Pancreas (tissue), 10 donors: Measurements from ENCODE around the gene TARBP1. TPM values are rescaled to one million over a fixed set of nuclear protein-coding genes. Genes with fewer than 3 reads are reported as not detected.
A peak's percentile ranks its signal among the peaks of the same experiment; 100 is the strongest.
"Not testable (repeated sequence)": the region's sequence is repeated elsewhere in the genome, so short reads cannot be mapped to it uniquely, and the experiment has no call there.

ENCODE experiments used
- ATAC-seq, 4 donors: fragments of 200-7000 bp; cut with Tn5 transposase; one replicate each; pipeline versions ENCODE4 v1.8.0 to v1.9.1; 2020; ENCODE audit warnings: mild to moderate bottlenecking in 4 of 4, moderate library complexity in 4 of 4
- DNase-seq, 6 donors: peaks; one replicate each; pipeline ENCODE4 v3.0.0-alpha.2; 2020
- FAIRE-seq: peaks from 2 replicates; lab custom pipeline; 2012; peaks lifted over from hg19 to GRCh38; lab: Jason Lieb, UNC
- H3K27ac ChIP-seq, 4 donors: fragments of 200-600 bp; sonication (generic); 1 replicate in 3 of 4; 2 replicates in 1 of 4; pipeline versions ENCODE4 v1.5.0 to v1.8.0; 2020
- H3K27me3 ChIP-seq, 4 donors: fragments of 200-600 bp; one replicate each; pipeline ENCODE4 v1.8.0; 2021
- H3K36me3 ChIP-seq, 3 donors: fragments of 200-600 bp; sonication (generic) in 1 of 3; one replicate each; pipeline versions ENCODE4 v1.5.0 to v1.8.0; 2020 to 2021
- H3K4me1 ChIP-seq, 3 donors: fragments of 200-600 bp; one replicate each; pipeline ENCODE4 v1.8.0; 2021
- H3K4me3 ChIP-seq, 4 donors: fragments of 200-600 bp; sonication (generic) in 2 of 4; one replicate each; pipeline versions ENCODE4 v1.5.0 to v1.8.0; 2020 to 2021
- H3K9me3 ChIP-seq, 4 donors: fragments of 200-600 bp; one replicate each; pipeline ENCODE4 v1.8.0; 2021
- WGBS, 2 donors: extraction: QIAGEN DNeasy Blood & Tissue Kit; methylation state at CpG; one replicate each; pipeline ENCODE4 v1.1.7; 2013; 5-methylcytosine and 5-hydroxymethylcytosine counted together
- intact Hi-C, 3 donors: fragments of 100-400 bp; cut with DNase I; formaldehyde crosslinking; loops; one replicate each; pipeline versions ENCODE4 v1.11.1 to v1.14.2; 2022
- polyA plus RNA-seq, 2 donors: library from polyadenylated mRNA; stranded (reverse); fragments of 200-250 nt; gene quantifications; one replicate each; pipeline ENCODE4 v1.2.3, GENCODE V29; 2013
- total RNA-seq, 6 donors: library from RNA; stranded (reverse); fragmentation: NEBNext Ultra II Directional in 4 of 6; extraction: Animal tissue kit (Norgen Biotek cat#: 25700) in 4 of 6; gene quantifications; one replicate each; pipeline versions ENCODE4 v1.2.1 to v1.2.4, GENCODE V29; 2021 to 2023
- TF ChIP-seq, protein P1 (sequence below), 4 donors: fragments of 200-600 bp; sonication (generic) in 3 of 4; IDR thresholded peaks; one replicate each; pipeline versions ENCODE4 v1.5.0 to v1.8.0; 2021; ENCODE audit warnings: antibody characterized with exemption in 4 of 4
- donor health status: healthy with polysubstance abuse.
- donor health status: DM: no; HTN: no; CAD: no; lungs with moderate emphysema.
- donor health status: DM: no; HTN: no; CAD: no.
- donor health status: control.
- donor health status: control.
- donor health status: Bipolar disorder and iron deficiency.
- donor health status: DM: yes; HTN: yes; CAD: no.
- donor health status: DM: no; HTN: no; CAD: no.
- donor health status: DM: no; HTN: no; CAD: no.
- donor health status: DM: yes; HTN: yes; CAD: no.

TARBP1 gene
- total and polyA plus RNA-seq, 8 donors, result 11.0 to 52.2 (median 14.4) TPM

DNA sequence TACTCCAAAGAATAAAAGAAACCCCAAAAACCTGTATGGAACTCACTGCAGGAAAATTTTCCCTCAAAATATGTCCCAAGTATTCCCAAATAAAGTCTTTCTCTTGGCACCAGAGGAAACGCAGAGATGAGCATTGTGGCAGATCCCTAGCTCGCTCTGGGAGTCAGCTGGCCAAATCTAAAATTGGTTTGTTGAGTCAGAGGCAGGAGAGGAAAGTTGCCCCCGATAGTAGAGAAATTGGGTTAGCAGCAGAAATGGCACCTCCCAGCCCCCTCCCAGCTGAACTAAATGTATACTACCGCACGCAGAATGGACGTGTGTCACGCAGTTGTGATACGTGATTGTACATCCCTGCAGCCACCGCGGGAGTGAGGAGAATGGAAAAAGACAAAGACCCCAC lies 39.9 kb upstream of the TARBP1 start:
- H3K4me1 ChIP-seq, result peaks cover 13 to 30% (median 15%) of the 10 kb centered on the region in 3 donors
- TF ChIP-seq, protein P1, sequence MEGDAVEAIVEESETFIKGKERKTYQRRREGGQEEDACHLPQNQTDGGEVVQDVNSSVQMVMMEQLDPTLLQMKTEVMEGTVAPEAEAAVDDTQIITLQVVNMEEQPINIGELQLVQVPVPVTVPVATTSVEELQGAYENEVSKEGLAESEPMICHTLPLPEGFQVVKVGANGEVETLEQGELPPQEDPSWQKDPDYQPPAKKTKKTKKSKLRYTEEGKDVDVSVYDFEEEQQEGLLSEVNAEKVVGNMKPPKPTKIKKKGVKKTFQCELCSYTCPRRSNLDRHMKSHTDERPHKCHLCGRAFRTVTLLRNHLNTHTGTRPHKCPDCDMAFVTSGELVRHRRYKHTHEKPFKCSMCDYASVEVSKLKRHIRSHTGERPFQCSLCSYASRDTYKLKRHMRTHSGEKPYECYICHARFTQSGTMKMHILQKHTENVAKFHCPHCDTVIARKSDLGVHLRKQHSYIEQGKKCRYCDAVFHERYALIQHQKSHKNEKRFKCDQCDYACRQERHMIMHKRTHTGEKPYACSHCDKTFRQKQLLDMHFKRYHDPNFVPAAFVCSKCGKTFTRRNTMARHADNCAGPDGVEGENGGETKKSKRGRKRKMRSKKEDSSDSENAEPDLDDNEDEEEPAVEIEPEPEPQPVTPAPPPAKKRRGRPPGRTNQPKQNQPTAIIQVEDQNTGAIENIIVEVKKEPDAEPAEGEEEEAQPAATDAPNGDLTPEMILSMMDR (IDR thresholded peaks at IDR 0.05), result no peak
- H3K9me3 ChIP-seq, result no peaks in the 10 kb centered on the region
- FAIRE-seq, result no peak
- intact Hi-C loops, result no loop called here
- no peak overlapping the region for H3K27ac ChIP-seq
- no peak for ATAC-seq
- no peak overlapping the region for H3K4me3 ChIP-seq
- no peaks in the 10 kb centered on the region for H3K36me3 ChIP-seq
- 93 to 95% methylated on average over 10 of the region's 10 CpGs for WGBS, 2 donors
- no peak for DNase-seq
- H3K27me3 ChIP-seq, result no peaks in the 10 kb centered on the region

DNA sequence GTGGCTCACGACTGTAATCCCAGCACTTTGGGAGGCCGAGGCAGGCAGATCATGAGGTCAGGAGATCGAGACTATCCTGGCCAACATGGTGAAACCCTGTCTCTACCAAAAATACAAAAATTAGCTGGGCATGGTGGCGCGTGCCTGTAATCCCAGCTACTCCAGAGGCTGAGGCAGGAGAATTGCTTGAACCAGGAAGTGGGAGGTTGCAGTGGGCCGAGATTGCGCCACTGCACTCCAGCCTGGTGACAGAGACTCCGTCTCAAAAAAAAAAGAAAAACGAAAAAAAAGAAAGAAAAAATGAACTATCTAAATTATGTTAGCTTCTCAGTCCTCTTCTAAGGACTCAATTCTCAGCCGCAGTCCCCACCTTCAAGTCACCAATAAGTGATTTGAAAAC lies 39.1 kb upstream of the TARBP1 start:
- FAIRE-seq, ATAC-seq, H3K27ac ChIP-seq, H3K4me3 ChIP-seq, H3K9me3 ChIP-seq, H3K36me3 ChIP-seq, DNase-seq, intact Hi-C loops, H3K27me3 ChIP-seq: not testable (repeated sequence)
- peaks cover 10 to 26% (median 11%) of the 10 kb centered on the region in 3 donors for H3K4me1 ChIP-seq
- WGBS, 2 donors, result 82% methylated on average over 10 of the region's 10 CpGs

DNA sequence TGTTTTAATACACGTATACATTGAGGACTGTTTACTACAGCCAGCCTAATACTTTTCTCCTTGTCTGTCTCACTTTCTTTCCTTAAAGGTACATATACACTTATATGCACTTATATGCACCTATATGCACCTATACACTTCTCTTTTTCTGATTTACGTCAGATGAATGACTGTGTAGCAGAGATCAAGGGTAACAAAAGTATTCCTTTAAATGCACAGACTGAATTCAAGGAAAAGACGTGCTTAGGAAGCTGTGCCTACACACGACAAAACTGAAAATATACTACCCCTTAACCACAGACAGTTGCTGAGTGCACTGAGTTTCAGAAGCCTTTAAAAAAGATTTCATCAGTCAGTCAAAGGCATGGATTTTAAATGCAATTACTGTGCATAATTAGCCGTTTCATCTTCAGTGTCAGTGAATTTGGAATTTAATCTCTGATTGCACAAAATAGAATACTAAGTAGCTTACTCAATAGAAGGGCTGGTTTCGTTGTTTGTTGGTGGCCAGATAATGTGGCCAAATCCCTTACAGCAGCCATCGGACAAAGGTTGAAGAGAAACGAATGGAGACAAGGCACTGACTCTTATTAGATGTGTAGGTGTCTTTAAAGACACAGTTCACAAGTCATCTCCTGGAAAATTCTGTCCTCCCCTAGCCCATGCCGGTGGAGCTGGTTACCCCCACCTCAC lies 38.3 kb upstream of the TARBP1 start:
- no peaks in the 10 kb centered on the region for H3K36me3 ChIP-seq
- no peaks in the 10 kb centered on the region for H3K9me3 ChIP-seq
- H3K4me3 ChIP-seq, result no peak overlapping the region
- FAIRE-seq (no peak), ATAC-seq (no peak), DNase-seq (no peak)
- 82 to 86% methylated on average over 9 of the region's 9 CpGs for WGBS, 2 donors
- intact Hi-C loops, result no loop called here
- no peaks in the 10 kb centered on the region for H3K27me3 ChIP-seq
- H3K27ac ChIP-seq, result no peak overlapping the region
- peaks cover 5 to 18% (median 6%) of the 10 kb centered on the region in 3 donors for H3K4me1 ChIP-seq
- TF ChIP-seq, protein P1 (IDR thresholded peaks at IDR 0.05), result no peak

DNA sequence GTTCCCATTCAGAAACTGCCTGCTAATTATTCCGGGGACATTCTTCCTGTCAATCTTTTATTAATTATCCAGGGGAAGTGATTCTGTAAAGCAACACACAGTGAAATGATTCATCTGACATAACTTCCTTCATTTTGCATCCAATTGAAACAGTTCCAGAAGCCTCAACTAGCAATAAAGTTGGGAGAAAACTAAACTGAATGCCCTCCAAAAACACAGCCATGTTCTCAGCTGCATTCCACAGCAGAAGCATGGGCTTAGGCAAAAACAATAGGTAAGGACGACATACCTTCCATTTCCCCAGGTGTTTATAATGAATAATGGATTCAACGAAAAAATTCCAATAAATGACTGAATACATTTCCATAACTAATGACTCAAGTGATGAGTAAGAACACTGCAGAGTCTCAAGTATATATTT lies 36.9 kb upstream of the TARBP1 start:
- 51 to 53% methylated on average over 3 of the region's 3 CpGs for WGBS, 2 donors
- FAIRE-seq, result no peak
- peak; percentile 18 to 70 (median 37) for ATAC-seq

DNA sequence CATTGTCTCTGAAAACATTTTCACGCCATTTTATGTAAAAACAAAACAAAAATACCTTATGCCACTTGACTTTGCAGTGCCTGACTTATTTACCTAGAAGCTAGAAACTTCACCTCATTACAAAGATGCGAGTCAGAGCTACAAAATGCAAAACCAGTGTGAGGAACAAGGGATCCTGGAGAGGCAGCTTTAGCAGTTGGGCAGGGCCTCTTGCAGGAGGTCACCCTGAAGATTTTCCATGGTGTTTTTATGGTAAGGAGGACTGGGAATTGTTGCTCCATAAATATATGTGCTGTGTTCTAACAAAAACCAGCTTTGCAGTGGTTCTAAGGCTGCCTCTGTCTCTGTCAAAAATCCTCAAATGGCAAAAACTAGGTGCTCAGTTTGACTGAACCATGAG lies 36.4 kb upstream of the TARBP1 start:
- DNase-seq, result no peak
- Histone ChIP-seq H3K27ac (peak overlapping the region in 3 of 4 donors; percentile 17 to 56 (median 54)), H3K27me3 (no peaks in the 10 kb centered on the region), H3K4me1 (peaks cover 0 to 10% (median 6%) of the 10 kb centered on the region in 3 donors), H3K4me3 (no peak overlapping the region), H3K36me3 (no peaks in the 10 kb centered on the region), H3K9me3 (no peaks in the 10 kb centered on the region)
- FAIRE-seq, result no peak
- ATAC-seq, result peak in 2 of 4 donors; percentile 24 to 25
- TF ChIP-seq, protein P1 (IDR thresholded peaks at IDR 0.05), result no peak
- WGBS, 2 donors, result 73 to 83% methylated on average over 2 of the region's 2 CpGs
- intact Hi-C loops, result no loop called here

More for the DNA sequence above, 36.9 kb upstream of the TARBP1 start:
- no peak for DNase-seq
- Histone ChIP-seq H3K27ac (peak overlapping the region in 3 of 4 donors; percentile 17 to 56 (median 54)), H3K4me3 (no peak overlapping the region), H3K27me3 (no peaks in the 10 kb centered on the region), H3K4me1 (peaks cover 2 to 12% (median 6%) of the 10 kb centered on the region in 3 donors), H3K36me3 (no peaks in the 10 kb centered on the region), H3K9me3 (no peaks in the 10 kb centered on the region)
- TF ChIP-seq, protein P1 (IDR thresholded peaks at IDR 0.05), result no peak
- intact Hi-C loops, result no loop called here
